Nephron progenitor cell (in vitro differentiated cells): ENCODE measurements around the gene ATAD3A.
"Not testable (repeated sequence)": the region's sequence is repeated elsewhere in the genome, so short reads cannot be mapped to it uniquely, and the experiment has no call there.

Source experiments
- DNase-seq: peaks from one replicate; pipeline ENCODE4 v3.0.0; 2021
- H3K27ac Mint-ChIP-seq: 2 replicates; pipeline ENCODE4 v1.8.0; 2021; ENCODE audit warnings: mild to moderate bottlenecking, moderate library complexity, mixed read lengths
- H3K27me3 Mint-ChIP-seq: 2 replicates; pipeline ENCODE4 v1.8.0; 2021; ENCODE audit warnings: mild to moderate bottlenecking, low read depth, mixed read lengths; ENCODE audit not compliant: poor library complexity
- H3K36me3 Mint-ChIP-seq: 2 replicates; pipeline ENCODE4 v1.8.0; 2021; ENCODE audit warnings: low read depth, mixed read lengths
- H3K4me1 Mint-ChIP-seq: 2 replicates; pipeline ENCODE4 v1.8.0; 2021; ENCODE audit warnings: mixed read lengths
- H3K4me3 Mint-ChIP-seq: 2 replicates; pipeline ENCODE4 v1.8.0; 2021; ENCODE audit warnings: mild to moderate bottlenecking, moderate library complexity, mixed read lengths
- H3K9me3 Mint-ChIP-seq: 2 replicates; pipeline ENCODE4 v1.8.0; 2021; ENCODE audit warnings: mild to moderate bottlenecking, moderate library complexity, mixed read lengths
- TF ChIP-seq, protein P1 (sequence below): fragments of 200-600 bp; sonication (generic); IDR thresholded peaks from 2 replicates; pipeline ENCODE4 v1.5.0; 2021; ENCODE audit warnings: antibody characterized with exemption

ATAD3A gene

GRCh38 chr1:1510912-1511532 lies 940 bp upstream of the ATAD3A start:
- H3K4me1 Mint-ChIP-seq, result peaks cover 38% of the 10 kb centered on the region
- H3K36me3 Mint-ChIP-seq, result no peaks in the 10 kb centered on the region
- no peaks in the 10 kb centered on the region for H3K27me3 Mint-ChIP-seq
- no peaks in the 10 kb centered on the region for H3K9me3 Mint-ChIP-seq
- H3K27ac Mint-ChIP-seq, result peak overlapping the region; percentile 95
- H3K4me3 Mint-ChIP-seq, result peak overlapping the region; percentile 89
- DNase-seq, result no peak
- TF ChIP-seq, protein P1, sequence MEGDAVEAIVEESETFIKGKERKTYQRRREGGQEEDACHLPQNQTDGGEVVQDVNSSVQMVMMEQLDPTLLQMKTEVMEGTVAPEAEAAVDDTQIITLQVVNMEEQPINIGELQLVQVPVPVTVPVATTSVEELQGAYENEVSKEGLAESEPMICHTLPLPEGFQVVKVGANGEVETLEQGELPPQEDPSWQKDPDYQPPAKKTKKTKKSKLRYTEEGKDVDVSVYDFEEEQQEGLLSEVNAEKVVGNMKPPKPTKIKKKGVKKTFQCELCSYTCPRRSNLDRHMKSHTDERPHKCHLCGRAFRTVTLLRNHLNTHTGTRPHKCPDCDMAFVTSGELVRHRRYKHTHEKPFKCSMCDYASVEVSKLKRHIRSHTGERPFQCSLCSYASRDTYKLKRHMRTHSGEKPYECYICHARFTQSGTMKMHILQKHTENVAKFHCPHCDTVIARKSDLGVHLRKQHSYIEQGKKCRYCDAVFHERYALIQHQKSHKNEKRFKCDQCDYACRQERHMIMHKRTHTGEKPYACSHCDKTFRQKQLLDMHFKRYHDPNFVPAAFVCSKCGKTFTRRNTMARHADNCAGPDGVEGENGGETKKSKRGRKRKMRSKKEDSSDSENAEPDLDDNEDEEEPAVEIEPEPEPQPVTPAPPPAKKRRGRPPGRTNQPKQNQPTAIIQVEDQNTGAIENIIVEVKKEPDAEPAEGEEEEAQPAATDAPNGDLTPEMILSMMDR, result no peak

- peak; percentile 39 for DNase-seq
- H3K27ac Mint-ChIP-seq, H3K36me3 Mint-ChIP-seq, H3K9me3 Mint-ChIP-seq, H3K27me3 Mint-ChIP-seq: not testable (repeated sequence)
- Mint-ChIP-seq H3K4me3 (peak overlapping the region; percentile 71), H3K4me1 (peaks cover 28% of the 10 kb centered on the region)
Observed at GRCh38 chr1:1512425-1512824, 463 bp downstream of the ATAD3A start.

GRCh38 chr1:1513675-1514074 lies 1.7 kb downstream of the ATAD3A start:
- not testable (repeated sequence) for H3K27me3 Mint-ChIP-seq, H3K27ac Mint-ChIP-seq, H3K9me3 Mint-ChIP-seq, DNase-seq
- Mint-ChIP-seq H3K4me1 (peaks cover 27% of the 10 kb centered on the region), H3K4me3 (peak overlapping the region; percentile 76), H3K36me3 (peaks cover 10% of the 10 kb centered on the region)

DNA sequence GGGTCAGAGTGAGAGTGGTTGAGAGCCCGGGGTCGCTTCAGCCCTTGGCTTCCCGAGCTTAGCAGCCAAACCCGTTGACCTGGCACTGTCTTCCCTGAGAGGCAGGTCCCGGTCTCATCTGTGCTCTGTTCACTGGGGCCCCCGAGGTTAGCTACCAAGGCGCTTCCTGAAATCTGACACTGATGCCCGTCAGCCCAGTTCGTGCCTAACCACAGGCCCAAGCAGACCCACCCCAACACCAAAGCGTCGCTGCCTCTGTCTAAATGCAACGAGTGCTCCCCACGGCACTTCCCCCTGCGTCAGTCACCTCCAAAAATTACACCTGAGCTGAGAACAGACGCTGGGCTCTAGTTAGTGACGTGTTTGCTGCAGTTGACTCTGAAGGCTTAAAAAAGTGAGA lies 2.4 kb downstream of the ATAD3A start:
- not testable (repeated sequence) for DNase-seq, H3K9me3 Mint-ChIP-seq, H3K4me3 Mint-ChIP-seq, H3K27ac Mint-ChIP-seq, H3K27me3 Mint-ChIP-seq
- H3K36me3 Mint-ChIP-seq, result peaks cover 13% of the 10 kb centered on the region
- peaks cover 27% of the 10 kb centered on the region for H3K4me1 Mint-ChIP-seq

DNA sequence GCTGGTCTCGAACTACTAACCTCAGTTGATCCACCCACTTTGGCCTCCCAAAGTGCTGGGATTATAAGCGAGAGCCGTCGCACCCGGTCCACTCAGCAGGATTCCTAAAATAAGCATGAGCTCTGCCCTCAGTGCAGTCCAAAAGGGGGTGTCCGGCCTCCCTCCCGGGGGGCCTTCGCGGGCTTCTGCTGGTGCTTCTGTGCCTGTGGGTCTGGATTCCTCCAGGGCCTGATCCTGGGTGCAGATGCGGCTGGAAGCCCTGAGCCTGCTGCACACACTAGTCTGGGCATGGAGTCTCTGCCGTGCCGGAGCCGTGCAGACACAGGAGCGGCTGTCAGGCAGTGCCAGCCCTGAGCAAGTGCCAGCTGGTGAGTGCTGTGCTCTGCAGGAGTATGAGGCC lies 5.0 kb downstream of the ATAD3A start:
- not testable (repeated sequence) for H3K27ac Mint-ChIP-seq, H3K27me3 Mint-ChIP-seq, DNase-seq, H3K9me3 Mint-ChIP-seq, H3K4me3 Mint-ChIP-seq
- Mint-ChIP-seq H3K36me3 (peaks cover 13% of the 10 kb centered on the region), H3K4me1 (peaks cover 20% of the 10 kb centered on the region)

- TF ChIP-seq, protein P1, result no peak
- DNase-seq, result no peak
- no peaks in the 10 kb centered on the region for H3K27me3 Mint-ChIP-seq
- H3K4me1 Mint-ChIP-seq, result peaks cover 20% of the 10 kb centered on the region
- no peaks in the 10 kb centered on the region for H3K9me3 Mint-ChIP-seq
- H3K4me3 Mint-ChIP-seq, result no peak overlapping the region
- H3K36me3 Mint-ChIP-seq, result peaks cover 13% of the 10 kb centered on the region
- no peak overlapping the region for H3K27ac Mint-ChIP-seq
Observed at GRCh38 chr1:1517973-1518620, 6.1 kb downstream of the ATAD3A start.

GRCh38 chr1:1518621-1519007 lies 6.7 kb downstream of the ATAD3A start:
- H3K9me3 Mint-ChIP-seq, H3K4me3 Mint-ChIP-seq, H3K27me3 Mint-ChIP-seq, DNase-seq: not testable (repeated sequence)
- peak overlapping the region; percentile 45 for H3K27ac Mint-ChIP-seq
- peaks cover 17% of the 10 kb centered on the region for H3K4me1 Mint-ChIP-seq
- peaks cover 13% of the 10 kb centered on the region for H3K36me3 Mint-ChIP-seq

GRCh38 chr1:1519805-1520505 lies 8.0 kb downstream of the ATAD3A start:
- H3K36me3 Mint-ChIP-seq, result peaks cover 13% of the 10 kb centered on the region
- not testable (repeated sequence) for H3K27ac Mint-ChIP-seq, H3K27me3 Mint-ChIP-seq, DNase-seq, H3K4me3 Mint-ChIP-seq, H3K9me3 Mint-ChIP-seq, H3K4me1 Mint-ChIP-seq

DNA sequence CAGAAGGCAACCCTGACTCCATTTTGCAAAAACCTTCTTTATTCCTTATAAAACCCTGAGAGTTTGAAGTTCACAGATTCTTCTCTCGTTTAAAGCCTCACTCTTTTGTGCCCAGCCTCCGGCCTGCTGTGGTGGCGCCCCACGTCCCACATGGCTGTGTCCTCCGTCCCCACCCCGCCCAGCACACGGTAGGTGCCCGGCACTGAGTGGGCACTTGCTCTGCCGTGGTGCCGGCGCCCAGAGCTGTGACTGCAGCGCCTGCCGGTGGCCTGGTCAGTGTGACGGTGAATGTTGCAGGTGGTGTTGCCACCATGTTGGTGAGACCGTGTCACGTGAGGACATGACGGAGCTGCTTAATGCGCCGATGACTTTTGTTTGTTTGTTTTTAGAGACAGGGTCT lies 9.4 kb downstream of the ATAD3A start:
- DNase-seq, result no peak
- H3K4me3 Mint-ChIP-seq, result no peak overlapping the region
- no peak overlapping the region for H3K27ac Mint-ChIP-seq
- TF ChIP-seq, protein P1, result no peak
- no peaks in the 10 kb centered on the region for H3K9me3 Mint-ChIP-seq
- no peaks in the 10 kb centered on the region for H3K4me1 Mint-ChIP-seq
- no peaks in the 10 kb centered on the region for H3K27me3 Mint-ChIP-seq
- H3K36me3 Mint-ChIP-seq, result peaks cover 13% of the 10 kb centered on the region

GRCh38 chr1:1522536-1522935 lies 10.6 kb downstream of the ATAD3A start:
- not testable (repeated sequence) for H3K4me3 Mint-ChIP-seq, H3K4me1 Mint-ChIP-seq, H3K9me3 Mint-ChIP-seq, DNase-seq, H3K27ac Mint-ChIP-seq, H3K27me3 Mint-ChIP-seq
- H3K36me3 Mint-ChIP-seq, result peaks cover 18% of the 10 kb centered on the region

DNA sequence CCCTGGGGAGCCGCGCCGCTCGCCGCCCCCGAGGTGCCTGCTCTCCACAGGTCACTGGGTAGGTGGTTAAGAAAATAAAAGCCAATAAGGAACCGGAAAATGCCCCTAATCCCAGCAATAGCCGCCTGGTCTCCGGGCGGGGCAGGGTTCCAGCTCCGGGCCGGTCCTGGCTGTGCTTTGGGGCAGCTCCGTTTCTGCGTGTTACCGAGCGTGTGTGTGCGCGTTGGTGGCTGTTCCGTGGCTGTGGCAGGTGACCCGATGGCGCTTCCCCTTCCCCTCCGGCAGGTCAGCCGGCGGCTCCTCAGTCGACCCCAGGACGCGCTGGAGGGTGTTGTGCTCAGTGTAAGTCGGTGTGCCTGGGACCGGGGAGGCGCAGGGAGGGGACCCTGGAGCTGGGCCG lies 11.3 kb downstream of the ATAD3A start:
- not testable (repeated sequence) for H3K27me3 Mint-ChIP-seq, DNase-seq, H3K27ac Mint-ChIP-seq, H3K4me3 Mint-ChIP-seq, H3K9me3 Mint-ChIP-seq, H3K4me1 Mint-ChIP-seq
- peaks cover 17% of the 10 kb centered on the region for H3K36me3 Mint-ChIP-seq
